Superior temporal gyrus (tissue), 1 donor: ENCODE measurements around the gene ENO2.

Experiments
- DNase-seq: peaks from one replicate; pipeline ENCODE4 v3.0.0-alpha.2; 2016; ENCODE audit errors: extremely low spot score

ENO2 gene

GRCh38 chr12:6912164-6912935, 2.0 kb upstream of the ENO2 start:
- DNase-seq: no peak

GRCh38 chr12:6914947-6915788, 788 bp downstream of the ENO2 start:
- DNase-seq: no peak

- no peak for DNase-seq
These were observed 1.5 kb downstream of the ENO2 start for GRCh38 chr12:6915789-6916285.

GRCh38 chr12:6916426-6917200, 2.2 kb downstream of the ENO2 start:
- no peak for DNase-seq

GRCh38 chr12:6917491-6918231, 3.3 kb downstream of the ENO2 start:
- no peak for DNase-seq

- DNase-seq: no peak
These were observed 5.2 kb downstream of the ENO2 start for GRCh38 chr12:6919588-6919987.

- DNase-seq: no peak
These were observed 7.2 kb downstream of the ENO2 start for GRCh38 chr12:6921539-6921938.

- DNase-seq: no peak
These were observed 7.9 kb downstream of the ENO2 start for GRCh38 chr12:6921996-6922946.

- DNase-seq: no peak
These were observed 8.8 kb downstream of the ENO2 start for GRCh38 chr12:6923003-6923732.

GRCh38 chr12:6923851-6924250, 9.5 kb downstream of the ENO2 start:
- no peak for DNase-seq

- DNase-seq: peak; percentile 33
These were observed 10.8 kb downstream of the ENO2 start for GRCh38 chr12:6925239-6925539.

GRCh38 chr12:6925540-6926279, 11.3 kb downstream of the ENO2 start:
- DNase-seq: peak; percentile 75

- peak; percentile 76 for DNase-seq
These were observed 13.1 kb downstream of the ENO2 start, which contains the start of gene ATN1 for GRCh38 chr12:6927379-6928021. ATN1 (plus strand) TSS chr12:6927959; CDS start chr12:6934002, 6,043 bp downstream.

- no peak for DNase-seq
These were observed 13.8 kb downstream of the ENO2 start for GRCh38 chr12:6928022-6928702.

- no peak for DNase-seq
These were observed 14.5 kb downstream of the ENO2 start for GRCh38 chr12:6928703-6929407.

GRCh38 chr12:6929466-6930452, 15.4 kb downstream of the ENO2 start:
- DNase-seq: no peak
